ACHN (cell line): Measurements from ENCODE around the gene RGS14.
A peak's percentile ranks its signal among the peaks of the same experiment; 100 is the strongest.

ENCODE experiments used
- DNase-seq: peaks from one replicate; pipeline ENCODE4 v3.0.0-alpha.2; 2015
- in situ Hi-C: cut with HindIII; loops from 2 replicates; pipeline ENCODE4 v1.10.0; 2017; ENCODE audit warnings: low sequenced_read_pairs, low pct_ligation_motif_present, low pct_unique_long_range_greater_than_20kb

Gene RGS14

GRCh38 chr5:177389241-177390169 lies 31.8 kb downstream of the RGS14 start:
- peak; percentile 89 for DNase-seq
- in situ Hi-C loops, result no loop called here

DNA sequence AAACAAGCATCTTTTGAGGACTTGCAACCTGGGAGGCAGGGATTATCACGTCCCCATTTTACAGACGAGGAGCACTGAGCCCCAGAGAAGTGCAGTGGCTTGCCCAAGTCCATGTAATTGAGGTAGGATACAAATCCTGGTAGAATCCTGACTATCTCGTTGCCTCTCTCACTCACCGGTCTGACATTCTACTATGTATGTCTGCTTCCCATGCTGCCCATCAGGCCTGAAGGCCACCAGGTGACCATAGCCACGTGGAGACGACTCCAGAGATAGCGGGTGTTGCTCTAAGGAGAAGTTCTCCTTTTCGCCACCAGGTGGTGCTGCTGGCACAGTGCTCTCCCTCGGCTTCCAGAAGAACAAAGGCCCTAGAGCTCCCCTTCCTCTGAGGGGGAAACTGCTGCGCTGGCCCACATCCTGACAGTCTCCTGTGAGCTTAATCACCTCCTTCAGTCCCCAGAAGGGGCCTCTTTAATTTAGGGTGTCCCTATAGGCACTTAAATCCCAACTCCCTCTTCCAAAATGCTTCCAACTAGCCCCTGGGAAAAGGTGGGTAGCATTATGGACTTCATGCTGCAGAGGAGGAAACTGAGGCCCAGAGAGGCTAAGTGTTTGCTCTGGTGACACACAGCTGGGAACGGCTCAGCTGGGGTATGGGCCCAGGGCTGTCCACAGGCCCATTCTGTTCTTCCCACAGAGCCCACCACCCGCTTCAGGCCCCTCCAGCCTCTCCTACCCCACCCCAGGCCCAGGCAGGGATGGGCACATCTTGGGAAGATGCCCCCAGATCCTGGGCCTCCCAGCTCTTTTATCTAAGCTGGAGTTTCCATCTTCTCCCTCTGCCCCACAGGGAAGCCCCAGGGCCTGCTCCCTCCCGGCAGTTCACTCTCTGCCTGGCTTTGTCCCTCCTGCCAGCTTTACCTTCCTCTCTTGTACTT lies 32.9 kb downstream of the RGS14 start:
- in situ Hi-C loops, result no loop called here
- peak; percentile 85 for DNase-seq

GRCh38 chr5:177392765-177393164 lies 35.0 kb downstream of the RGS14 start:
- no peak for DNase-seq
- in situ Hi-C loops, result no loop called here

- in situ Hi-C loops, result no loop called here
- DNase-seq, result no peak
Measured at GRCh38 chr5:177393206-177393765, 35.6 kb downstream of the RGS14 start.

DNA sequence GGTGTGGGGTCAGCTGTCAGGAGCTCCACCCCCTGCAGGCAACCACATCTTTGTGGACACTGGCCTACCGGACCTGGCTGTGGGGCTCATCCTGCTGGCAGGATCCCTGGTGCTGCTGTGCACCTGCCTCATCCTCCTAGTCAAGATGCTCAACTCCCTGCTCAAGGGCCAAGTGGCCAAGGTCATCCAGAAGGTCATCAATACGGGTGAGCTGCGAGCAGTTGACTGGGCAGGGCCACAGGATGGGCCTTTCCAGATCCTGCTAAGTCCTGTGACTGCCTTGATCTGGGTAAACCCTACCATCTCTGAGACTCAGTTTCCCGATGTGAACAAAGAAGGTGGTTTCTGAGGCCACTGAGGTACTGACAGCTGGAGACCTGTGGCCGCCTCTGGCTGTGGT lies 36.3 kb downstream of the RGS14 start:
- in situ Hi-C loops, result no loop called here
- no peak for DNase-seq

DNA sequence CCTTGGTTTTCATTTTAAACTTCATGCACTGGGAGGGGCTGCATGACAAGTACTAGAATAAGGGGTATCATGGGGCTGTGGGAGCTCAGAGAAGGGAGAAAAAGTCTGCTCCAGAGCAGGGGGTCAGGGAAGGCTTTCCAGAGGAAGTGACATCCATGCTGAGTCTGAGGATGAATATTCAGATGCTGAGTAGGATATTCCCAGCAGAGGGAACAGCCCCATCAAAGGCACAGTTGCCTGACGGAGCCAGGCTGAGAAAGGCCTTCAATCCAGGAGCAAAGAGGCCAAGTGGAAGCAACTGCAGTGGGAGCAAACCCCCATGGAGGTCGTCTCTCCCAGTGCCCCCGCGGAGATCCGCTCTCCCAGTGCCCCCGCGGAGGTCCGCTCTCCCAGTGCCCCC lies 38.4 kb downstream of the RGS14 start:
- no peak for DNase-seq
- in situ Hi-C loops, result no loop called here

GRCh38 chr5:177396807-177397206 lies 39.1 kb downstream of the RGS14 start:
- in situ Hi-C loops, result no loop called here
- no peak for DNase-seq

DNA sequence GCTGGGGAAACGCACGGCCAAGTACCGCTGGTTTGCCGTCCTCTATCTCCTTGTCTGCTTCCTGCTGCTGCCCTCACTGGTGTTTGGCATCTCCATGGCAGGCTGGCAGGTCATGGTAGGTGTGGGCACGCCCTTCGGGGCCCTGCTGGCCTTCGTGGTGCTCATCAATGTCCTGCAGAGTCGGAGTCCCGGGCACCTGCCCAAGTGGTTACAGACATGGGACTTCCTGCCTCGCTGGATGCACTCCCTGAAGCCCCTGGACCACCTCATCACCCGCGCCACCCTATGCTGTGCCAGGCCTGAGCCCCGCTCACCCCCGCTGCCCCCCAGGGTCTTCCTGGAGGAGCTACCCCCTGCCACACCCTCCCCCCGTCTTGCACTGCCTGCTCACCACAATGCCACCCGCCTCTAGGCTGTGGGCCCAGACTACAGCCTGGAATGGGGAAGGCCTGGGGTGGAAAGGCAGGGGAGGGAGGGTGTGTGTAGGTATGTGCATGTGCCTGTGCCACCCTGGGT lies 40.2 kb downstream of the RGS14 start:
- in situ Hi-C loops, result no loop called here
- no peak for DNase-seq

GRCh38 chr5:177399997-177400868 lies 42.5 kb downstream of the RGS14 start, which contains the start of gene PFN3:
TSS of gene PFN3 (minus strand) at chr5:177400661. CDS start at chr5:177400576, 85 bp downstream.
- in situ Hi-C loops, result no loop called here
- no peak for DNase-seq

DNA sequence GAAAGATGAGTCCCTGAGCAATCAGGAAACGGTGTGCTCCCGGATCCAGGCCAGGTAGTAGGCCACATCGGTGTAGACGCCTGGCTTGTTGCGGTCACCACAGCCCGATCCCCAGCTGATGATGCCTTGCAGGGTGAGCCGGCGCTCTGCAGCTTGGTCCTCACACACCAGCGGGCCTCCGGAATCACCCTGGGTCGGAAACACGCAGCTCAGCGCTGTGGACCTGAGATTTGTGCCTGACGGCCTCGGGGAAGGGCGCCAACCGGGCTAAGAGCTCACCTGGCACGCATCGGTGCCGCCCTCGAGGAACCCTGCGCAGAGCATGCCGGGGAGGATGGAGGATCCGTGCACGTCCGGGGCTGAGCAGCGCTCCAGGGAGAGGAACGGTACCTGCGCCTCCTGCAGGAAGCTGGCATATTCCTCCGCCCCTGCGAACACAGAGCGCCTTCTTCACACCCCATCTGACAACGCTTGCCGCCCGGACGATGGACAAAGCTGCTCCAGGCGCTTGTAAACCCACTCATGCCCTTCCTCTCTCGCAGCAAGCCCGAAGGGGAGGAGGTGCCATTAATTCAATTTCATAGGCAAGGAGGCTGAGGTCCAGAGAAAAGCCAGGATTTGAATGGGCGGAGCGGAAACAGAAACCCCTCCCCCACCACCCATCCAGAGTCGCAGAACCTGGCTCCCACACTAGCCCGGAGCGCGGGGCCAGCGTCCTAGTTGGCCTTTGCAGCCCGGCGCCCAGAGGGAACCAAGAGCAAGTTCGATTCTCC lies 44.7 kb downstream of the RGS14 start:
- in situ Hi-C loops, result no loop called here
- peak; percentile 84 for DNase-seq

GRCh38 chr5:177403102-177403791 lies 45.5 kb downstream of the RGS14 start:
- in situ Hi-C loops, result no loop called here
- peak; percentile 43 for DNase-seq

DNA sequence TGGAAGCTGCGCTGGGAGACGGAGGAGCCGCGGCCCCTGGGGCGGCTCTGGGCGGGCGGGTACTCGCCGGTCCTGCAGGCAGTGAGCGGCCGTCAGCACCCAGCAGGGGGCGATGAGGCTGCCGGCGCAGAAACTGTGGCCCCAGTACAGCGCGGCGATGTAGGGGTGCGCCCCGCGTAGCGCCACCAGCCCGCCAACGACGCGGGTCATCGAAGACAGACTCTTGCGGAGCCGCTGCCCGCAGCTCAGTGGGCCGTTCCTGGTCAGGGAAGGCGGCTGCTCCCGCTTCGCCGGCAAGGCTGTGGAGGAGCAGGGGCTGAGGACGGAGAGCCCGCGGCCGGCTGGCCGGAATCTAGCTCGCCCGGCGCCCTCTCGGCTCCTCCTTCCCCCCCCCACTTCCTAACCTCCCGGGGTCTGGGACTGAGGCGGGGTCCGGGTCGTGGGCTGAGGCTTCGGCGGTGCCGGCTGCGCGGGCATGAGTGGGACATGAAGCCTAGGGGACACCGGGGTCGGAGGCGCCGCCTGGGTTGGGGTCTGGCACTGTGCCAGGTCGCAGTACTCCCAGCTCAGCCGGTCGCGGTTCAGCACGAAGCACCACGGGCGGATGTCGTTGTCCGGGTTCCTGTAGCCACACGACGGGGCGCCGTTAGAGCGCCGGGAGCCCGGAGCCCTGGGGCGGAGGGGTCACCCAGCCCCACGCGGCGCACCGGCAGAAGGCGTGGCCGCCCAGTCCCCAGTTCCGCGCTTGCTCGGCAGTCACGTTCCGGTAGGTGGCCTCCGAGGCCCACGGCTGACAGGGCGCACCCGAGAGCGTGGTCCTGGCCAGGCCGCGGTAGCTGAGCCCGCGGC lies 46.3 kb downstream of the RGS14 start:
- peak; percentile 74 for DNase-seq
- in situ Hi-C loops, result no loop called here

DNA sequence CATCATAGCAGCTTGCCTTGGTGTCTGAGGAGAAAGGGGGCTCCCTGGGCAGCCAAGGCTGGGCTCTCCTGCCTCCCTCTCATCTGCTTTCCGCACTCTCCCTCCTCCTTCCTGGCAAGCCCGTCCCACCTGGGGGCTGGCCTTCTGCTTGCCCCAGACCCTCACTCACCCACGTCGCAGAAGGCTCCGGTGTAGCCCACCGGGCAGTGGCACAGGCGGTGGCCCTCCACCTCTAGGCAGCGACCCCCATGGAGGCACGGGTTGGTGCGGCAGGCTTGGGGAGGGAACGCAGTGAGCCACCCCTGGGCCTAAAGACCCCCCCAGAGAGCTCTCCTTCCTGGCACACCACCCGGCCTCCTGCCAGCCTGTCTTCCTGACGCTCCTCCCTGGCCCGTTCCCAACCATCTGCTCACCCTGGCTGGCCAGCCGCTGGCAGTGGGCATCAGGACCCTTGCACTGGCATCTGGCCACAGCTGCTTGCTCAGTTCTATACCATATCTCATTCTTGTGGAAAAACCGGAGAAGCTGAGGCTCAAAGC lies 47.0 kb downstream of the RGS14 start:
- no peak for DNase-seq
- in situ Hi-C loops, result no loop called here

DNA sequence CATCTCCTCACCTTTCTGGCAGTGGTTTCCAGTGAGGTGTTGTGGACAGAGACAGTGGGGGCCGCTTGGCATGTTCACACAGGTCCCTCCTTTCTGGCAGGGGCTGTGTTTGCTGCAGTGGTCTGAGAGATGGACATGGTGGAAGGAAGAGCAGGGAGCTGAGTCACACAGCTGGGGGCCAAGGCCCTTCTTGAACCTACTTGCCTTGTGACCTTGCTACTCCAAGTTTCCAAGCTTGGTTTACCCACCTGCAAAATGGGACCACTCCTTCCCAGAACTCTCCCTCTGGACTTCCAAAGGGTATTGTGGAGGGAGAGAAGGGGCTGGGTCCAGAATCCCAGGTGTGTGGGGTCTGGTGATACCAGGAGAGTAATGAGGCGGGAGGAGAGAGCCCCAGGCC lies 47.6 kb downstream of the RGS14 start:
- in situ Hi-C loops, result no loop called here

GRCh38 chr5:177405805-177406204 lies 48.1 kb downstream of the RGS14 start:
- DNase-seq, result no peak
- in situ Hi-C loops, result no loop called here

More for the DNA sequence above, 47.6 kb downstream of the RGS14 start:
- no peak for DNase-seq
